ENCODE results near the gene AGPS.

Gene AGPS

GRCh38 chr2:177542396-177542795 lies 149.8 kb downstream of the AGPS start:
- POLR2A ChIA-PET = no interaction called here

GRCh38 chr2:177543007-177543760 lies 150.6 kb downstream of the AGPS start:
- H3K9me3 ChIP-seq (ENCODE audit: control insufficient read depth, insufficient read depth, low read depth, low read length) = no peaks in the 10 kb centered on the region
- H3K4me1 ChIP-seq (ENCODE audit: control insufficient read depth, insufficient read depth, low read length) = no peaks in the 10 kb centered on the region
- H3K36me3 ChIP-seq (ENCODE audit: control insufficient read depth in 2 of 2, insufficient read depth in 1 of 2, low read length in 2 of 2) = peaks cover 0 to 3% of the 10 kb centered on the region in 2 experiments; a peak in 1 of 3 replicates
- TF ChIP-seq ZNF473 (tag by site-specific recombination; IDR thresholded peaks at IDR 0.05) (no peak), HOXD13 (CRISPR knock-in tag; IDR thresholded peaks at IDR 0.05; ENCODE audit: borderline replicate concordance) (no peak), ZIC2 (tag by site-specific recombination; IDR thresholded peaks at IDR 0.05) (peak; percentile 55), ZNF645 (tag by site-specific recombination; IDR thresholded peaks at IDR 0.05) (no peak), SCRT2 (tag by site-specific recombination; IDR thresholded peaks at IDR 0.05) (no peak; the same call in 1 of the 2 replicates)
- ChIA-PET POLR2A (no interaction called here), CTCF (no interaction called here)
- no peak overlapping the region for H3K4me3 ChIP-seq (ENCODE audit: low read depth, low read length)
- H3K27ac ChIP-seq (ENCODE audit: extremely low read depth, low read depth, low read length) = no peak overlapping the region

More at GRCh38 chr2:177542396-177542795, 149.8 kb downstream of the AGPS start:
- TF ChIP-seq TCF7L2 (IDR thresholded peaks at IDR 0.05; ENCODE audit: borderline replicate concordance, low read depth, low read length) (no peak), GLI2 (tag by site-specific recombination; IDR thresholded peaks at IDR 0.05; ENCODE audit: borderline replicate concordance, low read depth) (no peak), ZNF670 (tag by site-specific recombination; IDR thresholded peaks at IDR 0.05; ENCODE audit: low read depth) (no peak), ZNF391 (tag by site-specific recombination; IDR thresholded peaks at IDR 0.05; ENCODE audit: borderline replicate concordance, low read depth) (no peak), ZNF76 (tag by site-specific recombination; IDR thresholded peaks at IDR 0.05; ENCODE audit: borderline replicate concordance, low read depth) (no peak), ZNF426 (tag by site-specific recombination; IDR thresholded peaks at IDR 0.05) (no peak), ZNF843 (tag by site-specific recombination; IDR thresholded peaks at IDR 0.05) (no peak), TSHZ1 (tag by site-specific recombination; IDR thresholded peaks at IDR 0.05; ENCODE audit: borderline replicate concordance) (no peak), PATZ1 (tag by site-specific recombination; IDR thresholded peaks at IDR 0.05) (no peak)
- TF ChIP-seq, protein P1, sequence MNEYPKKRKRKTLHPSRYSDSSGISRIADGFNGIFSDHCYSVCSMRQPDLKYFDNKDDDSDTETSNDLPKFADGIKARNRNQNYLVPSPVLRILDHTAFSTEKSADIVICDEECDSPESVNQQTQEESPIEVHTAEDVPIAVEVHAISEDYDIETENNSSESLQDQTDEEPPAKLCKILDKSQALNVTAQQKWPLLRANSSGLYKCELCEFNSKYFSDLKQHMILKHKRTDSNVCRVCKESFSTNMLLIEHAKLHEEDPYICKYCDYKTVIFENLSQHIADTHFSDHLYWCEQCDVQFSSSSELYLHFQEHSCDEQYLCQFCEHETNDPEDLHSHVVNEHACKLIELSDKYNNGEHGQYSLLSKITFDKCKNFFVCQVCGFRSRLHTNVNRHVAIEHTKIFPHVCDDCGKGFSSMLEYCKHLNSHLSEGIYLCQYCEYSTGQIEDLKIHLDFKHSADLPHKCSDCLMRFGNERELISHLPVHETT (tag by site-specific recombination; IDR thresholded peaks at IDR 0.05) = no peak
- Histone ChIP-seq H3K4me1 (ENCODE audit: control insufficient read depth, insufficient read depth, low read length) (no peaks in the 10 kb centered on the region), H3K27ac (ENCODE audit: extremely low read depth, low read depth, low read length) (no peak overlapping the region), H3K4me3 (ENCODE audit: low read depth, low read length) (no peak overlapping the region), H3K36me3 (ENCODE audit: control insufficient read depth in 2 of 2, insufficient read depth in 1 of 2, low read length in 2 of 2) (peaks cover 0 to 3% of the 10 kb centered on the region in 2 experiments; a peak in 1 of 3 replicates), H3K9me3 (ENCODE audit: control insufficient read depth, insufficient read depth, low read depth, low read length) (no peaks in the 10 kb centered on the region)
- CTCF ChIA-PET = no interaction called here

Measured in HEK293 (cell line).